Activated CD4-positive, alpha-beta memory T cell treated with anti-CD3 and anti-CD28 coated beads, Interleukin-2, amount 10 ng/mL, durations not matched to agents 7 days and 5 days (primary cell): ENCODE results near the gene SLC30A1. TPM values are rescaled to one million over a fixed set of nuclear protein-coding genes. Genes with fewer than 3 reads are reported as not detected.
"Not testable (repeated sequence)": the region's sequence is repeated elsewhere in the genome, so short reads cannot be mapped to it uniquely, and the experiment has no call there.

ENCODE experiments used
- CTCF ChIA-PET: fragments of 350-600 bp; sonication (Branson Sonifier 250); formaldehyde crosslinking; loops from one replicate; lab custom pipeline; 2021; ENCODE audit warnings: antibody characterized with exemption, inconsistent platforms; lab: Charles Lee
- POLR2A ChIA-PET: fragments of 350-600 bp; sonication (Branson Sonifier 250); formaldehyde crosslinking; loops from one replicate; lab custom pipeline; 2021; ENCODE audit warnings: antibody characterized with exemption; lab: Charles Lee
- DNase-seq: peaks from one replicate; pipeline ENCODE4 v3.0.0-alpha.2; 2020
- H3K27ac Mint-ChIP-seq: one replicate; pipeline ENCODE4 v1.8.0; 2021; ENCODE audit warnings: mild to moderate bottlenecking, mixed read lengths
- H3K27me3 Mint-ChIP-seq: one replicate; pipeline ENCODE4 v1.8.0; 2021; ENCODE audit warnings: mixed read lengths
- H3K36me3 Mint-ChIP-seq: one replicate; pipeline ENCODE4 v1.8.0; 2021; ENCODE audit warnings: low read depth, mixed read lengths
- H3K4me1 Mint-ChIP-seq: one replicate; pipeline ENCODE4 v1.8.0; 2021; ENCODE audit warnings: mixed read lengths
- H3K4me3 Mint-ChIP-seq: one replicate; pipeline ENCODE4 v1.8.0; 2021; ENCODE audit warnings: mild to moderate bottlenecking, mixed read lengths
- H3K9me3 Mint-ChIP-seq: one replicate; pipeline ENCODE4 v1.8.0; 2021; ENCODE audit warnings: mixed read lengths
- total RNA-seq, 2 experiments: library from RNA; stranded (reverse); gene quantifications; one replicate each; pipeline ENCODE4 v1.2.3, GENCODE V29; 2021

Gene SLC30A1
- total RNA-seq, 2 experiments from 2014 or later = 8.0 to 8.2 TPM

DNA sequence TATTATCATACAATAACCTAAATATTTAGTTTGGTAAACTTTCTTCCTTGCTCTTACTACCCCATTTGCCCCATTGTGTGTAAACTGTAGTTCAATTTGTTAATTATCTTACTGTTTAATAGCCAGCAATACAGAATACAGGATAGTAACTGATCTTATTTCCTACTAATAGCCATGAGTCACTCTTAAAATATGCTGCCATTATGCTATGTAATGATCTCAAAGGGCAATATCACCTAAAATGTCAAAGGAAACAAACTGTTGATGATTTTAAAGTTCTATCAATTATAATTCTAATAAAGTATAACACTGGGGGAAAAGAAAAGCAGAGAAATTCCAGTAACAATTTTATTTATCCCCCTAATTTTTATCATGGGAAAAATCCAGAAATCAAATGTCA is 4.3 kb downstream of the SLC30A1 start:
- Mint-ChIP-seq H3K4me1 (peaks cover 39% of the 10 kb centered on the region), H3K4me3 (no peak overlapping the region), H3K36me3 (peaks cover 16% of the 10 kb centered on the region), H3K9me3 (no peaks in the 10 kb centered on the region), H3K27ac (no peak overlapping the region), H3K27me3 (no peaks in the 10 kb centered on the region)
- POLR2A ChIA-PET = no interaction called here
- DNase-seq = no peak
- CTCF ChIA-PET = interaction anchor here (1.0 to 1.4 kb wide), 2 partner anchors 15 to 45 kb away, joined by 3 read pairs; no protein-coding TSS in a partner anchor

DNA sequence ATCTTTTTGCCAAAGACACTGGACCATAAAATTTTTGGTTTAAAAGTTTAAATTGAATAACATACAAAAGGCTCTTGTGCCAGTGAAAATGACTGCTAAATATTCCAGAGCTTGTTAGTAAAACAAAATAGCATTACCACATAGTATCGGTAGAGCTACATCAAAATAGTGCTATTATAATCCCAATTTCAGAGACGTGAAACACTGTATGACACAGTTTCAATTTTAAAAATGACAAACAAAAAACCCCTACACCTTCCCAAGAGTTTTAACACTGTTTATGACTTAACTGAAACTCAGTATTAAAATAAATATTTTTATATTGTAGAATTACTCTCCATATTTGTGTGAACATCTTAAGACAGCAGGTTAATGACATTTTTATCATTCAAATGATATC is 7.0 kb downstream of the SLC30A1 start:
- no peaks in the 10 kb centered on the region for H3K27me3 Mint-ChIP-seq
- no peak overlapping the region for H3K4me3 Mint-ChIP-seq
- ChIA-PET POLR2A (no interaction called here), CTCF (interaction anchor here (2.1 to 2.5 kb wide), 2 partner anchors 57 to 83 kb away, joined by 6 to 11 read pairs; no protein-coding TSS in a partner anchor)
- no peaks in the 10 kb centered on the region for H3K9me3 Mint-ChIP-seq
- peaks cover 16% of the 10 kb centered on the region for H3K36me3 Mint-ChIP-seq
- no peak for DNase-seq
- peaks cover 35% of the 10 kb centered on the region for H3K4me1 Mint-ChIP-seq
- H3K27ac Mint-ChIP-seq = no peak overlapping the region

DNA sequence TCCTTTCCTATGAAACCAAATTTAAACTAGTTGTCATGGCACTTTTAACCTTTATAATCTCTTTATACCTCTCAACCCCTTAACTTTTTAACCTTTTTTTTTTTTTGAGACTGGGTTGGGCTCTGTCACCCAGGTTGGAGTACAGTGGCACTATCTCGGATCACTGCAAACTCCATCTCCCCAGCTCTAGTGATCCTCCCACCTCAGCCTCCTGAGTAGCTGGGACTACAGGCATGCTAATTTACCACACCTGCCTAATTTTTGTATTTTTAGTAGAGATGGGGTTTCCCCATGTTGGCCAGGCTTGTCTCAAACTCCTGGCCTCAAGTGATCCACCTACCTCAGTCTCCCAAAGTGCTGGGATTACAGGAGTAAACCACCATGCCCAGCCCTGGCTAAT is 8.6 kb downstream of the SLC30A1 start:
- DNase-seq, H3K4me3 Mint-ChIP-seq, H3K27me3 Mint-ChIP-seq, CTCF ChIA-PET, H3K9me3 Mint-ChIP-seq, POLR2A ChIA-PET, H3K36me3 Mint-ChIP-seq, H3K27ac Mint-ChIP-seq: not testable (repeated sequence)
- peaks cover 29% of the 10 kb centered on the region for H3K4me1 Mint-ChIP-seq

DNA sequence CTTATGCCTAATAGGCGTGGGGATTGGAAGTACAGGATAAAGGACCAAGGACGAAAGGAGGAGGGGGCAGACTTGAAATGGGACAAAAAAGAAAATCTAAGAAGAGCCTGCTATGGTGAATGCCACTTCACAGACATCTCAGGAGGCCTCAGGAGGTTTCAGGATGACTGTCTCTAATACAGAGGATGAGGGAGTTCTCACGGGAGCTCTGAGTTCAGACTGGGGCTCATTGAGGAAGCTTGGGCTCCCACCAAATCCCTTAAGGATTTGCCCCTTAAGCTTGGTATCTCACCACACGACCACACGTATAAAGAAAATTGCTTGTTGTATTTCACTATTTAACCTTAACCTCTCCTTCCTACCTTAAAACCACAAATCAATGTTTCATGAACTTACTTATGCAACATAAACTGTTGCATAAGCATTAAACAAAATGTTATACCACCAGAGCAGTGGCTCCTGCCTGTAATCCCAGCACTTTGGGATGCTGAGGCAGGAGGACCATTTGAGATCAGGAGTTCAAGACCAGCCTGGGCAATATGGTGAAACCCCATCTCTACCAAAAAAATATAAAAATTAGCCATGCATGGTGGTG is 12.4 kb downstream of the SLC30A1 start:
- H3K4me3 Mint-ChIP-seq = no peak overlapping the region

DNA sequence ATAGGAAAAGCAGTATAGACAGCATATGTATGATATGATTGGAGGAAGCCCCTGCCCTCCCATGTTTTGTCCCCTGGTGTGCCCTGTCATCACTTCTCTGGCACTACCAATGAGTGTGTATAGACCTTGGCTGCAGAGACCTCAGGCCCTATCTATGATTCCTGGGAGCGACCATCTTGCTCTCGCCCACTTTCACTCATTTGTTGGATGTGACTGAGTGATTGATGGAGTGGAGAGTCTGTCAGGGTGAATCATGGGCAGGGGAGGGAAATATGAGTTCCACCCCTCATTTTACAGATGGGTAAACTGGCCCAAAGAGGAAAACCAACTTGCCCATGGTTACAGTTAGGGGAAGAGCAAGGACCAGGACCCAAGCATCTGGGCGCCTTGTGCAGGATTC is 14.9 kb downstream of the SLC30A1 start:
- Mint-ChIP-seq H3K27ac (no peak overlapping the region), H3K36me3 (no peaks in the 10 kb centered on the region), H3K4me3 (no peak overlapping the region), H3K9me3 (no peaks in the 10 kb centered on the region), H3K27me3 (no peaks in the 10 kb centered on the region), H3K4me1 (peaks cover 13% of the 10 kb centered on the region)
- CTCF ChIA-PET = no interaction called here
- POLR2A ChIA-PET = no interaction called here
- DNase-seq = no peak

More for the DNA sequence above, 12.4 kb downstream of the SLC30A1 start:
- CTCF ChIA-PET = no interaction called here
- Mint-ChIP-seq H3K4me1 (peaks cover 18% of the 10 kb centered on the region), H3K9me3 (no peaks in the 10 kb centered on the region), H3K27me3 (no peaks in the 10 kb centered on the region), H3K36me3 (no peaks in the 10 kb centered on the region), H3K27ac (no peak overlapping the region)
- POLR2A ChIA-PET = no interaction called here
- DNase-seq = no peak

DNA sequence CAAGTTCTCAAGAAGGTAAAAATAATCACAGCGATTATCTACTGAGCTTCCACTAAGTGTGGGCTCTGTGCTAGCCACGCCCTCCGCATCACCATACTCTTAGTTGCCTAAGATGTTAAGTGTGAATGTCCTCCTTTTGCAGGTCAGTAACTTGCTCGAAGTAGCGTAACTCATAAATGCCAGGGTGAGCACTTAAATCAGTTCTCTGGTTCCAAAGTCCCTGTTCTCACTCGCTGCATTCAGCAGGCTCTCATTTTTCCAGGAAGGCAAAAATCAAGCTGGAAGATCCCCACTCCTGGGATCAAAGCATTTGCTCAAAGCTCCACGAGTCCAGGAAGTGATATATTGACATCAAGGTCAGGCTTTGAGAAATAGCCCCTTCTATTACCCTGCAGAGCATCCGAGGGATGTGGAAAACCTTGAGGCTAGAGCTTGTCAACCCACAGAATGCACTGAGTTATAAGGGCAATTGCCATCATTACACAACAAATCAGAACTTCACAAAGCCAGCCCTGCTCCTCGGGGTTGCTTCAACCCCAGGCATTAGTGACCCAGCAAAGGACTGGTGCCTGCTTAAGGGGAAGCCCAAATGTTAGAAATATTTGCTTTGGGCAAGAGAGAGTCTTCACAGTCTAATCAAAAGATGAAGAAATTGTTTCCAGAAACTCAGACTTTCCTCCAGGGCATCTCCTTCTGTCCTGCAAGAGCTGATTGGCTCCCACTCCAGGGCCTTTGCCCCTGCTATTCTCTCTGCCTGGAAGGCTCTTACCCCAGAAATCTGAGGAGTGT is 19.5 kb downstream of the SLC30A1 start:
- H3K27ac Mint-ChIP-seq = no peak overlapping the region
- CTCF ChIA-PET = interaction anchor here (0.5 to 1.0 kb wide), 2 partner anchors 15 to 989 kb away, joined by 3 read pairs; no protein-coding TSS in a partner anchor
- H3K4me3 Mint-ChIP-seq = no peak overlapping the region
- no peaks in the 10 kb centered on the region for H3K36me3 Mint-ChIP-seq
- H3K4me1 Mint-ChIP-seq = no peaks in the 10 kb centered on the region
- POLR2A ChIA-PET = no interaction called here
- no peaks in the 10 kb centered on the region for H3K9me3 Mint-ChIP-seq
- peaks cover under 1% of the 10 kb centered on the region for H3K27me3 Mint-ChIP-seq
- no peak for DNase-seq

DNA sequence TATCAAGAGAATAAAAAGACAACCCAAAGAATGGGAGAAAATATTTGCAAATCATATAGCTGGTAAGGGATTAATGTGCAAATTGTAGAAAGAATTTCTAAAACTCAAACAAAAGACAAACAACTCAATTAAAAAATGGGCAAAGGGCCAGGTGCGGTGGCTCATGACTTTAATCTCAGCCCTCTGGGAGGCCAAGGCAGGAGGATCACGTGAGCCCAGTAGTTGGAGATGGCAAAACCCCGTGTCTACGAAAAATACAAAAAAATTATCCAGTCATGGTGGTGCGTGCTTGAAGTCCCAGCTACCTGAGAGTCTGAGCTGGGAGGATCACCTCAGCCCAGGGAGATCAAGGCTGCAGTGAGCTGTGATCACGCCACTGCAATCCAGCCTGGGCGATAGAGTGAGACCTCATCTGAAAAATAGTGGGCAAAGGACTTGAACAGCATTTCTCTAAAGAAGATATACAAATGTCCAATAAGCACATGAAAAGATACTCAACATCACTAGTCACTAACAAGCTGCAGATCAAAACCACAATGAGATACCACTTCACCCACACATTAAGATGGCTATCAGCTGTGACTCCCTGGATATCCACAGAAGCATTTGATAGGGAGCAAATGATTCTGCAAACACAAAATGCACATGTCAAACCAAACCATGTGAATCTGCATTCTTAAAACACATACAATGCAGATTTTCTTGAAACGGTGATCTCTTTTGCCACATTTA is 20.9 kb downstream of the SLC30A1 start:
- ChIA-PET POLR2A (no interaction called here), CTCF (interaction anchor here (0.7 to 1.2 kb wide), 3 partner anchors 17 to 49 kb away, joined by 3 read pairs; no protein-coding TSS in a partner anchor)
- no peak for DNase-seq

DNA sequence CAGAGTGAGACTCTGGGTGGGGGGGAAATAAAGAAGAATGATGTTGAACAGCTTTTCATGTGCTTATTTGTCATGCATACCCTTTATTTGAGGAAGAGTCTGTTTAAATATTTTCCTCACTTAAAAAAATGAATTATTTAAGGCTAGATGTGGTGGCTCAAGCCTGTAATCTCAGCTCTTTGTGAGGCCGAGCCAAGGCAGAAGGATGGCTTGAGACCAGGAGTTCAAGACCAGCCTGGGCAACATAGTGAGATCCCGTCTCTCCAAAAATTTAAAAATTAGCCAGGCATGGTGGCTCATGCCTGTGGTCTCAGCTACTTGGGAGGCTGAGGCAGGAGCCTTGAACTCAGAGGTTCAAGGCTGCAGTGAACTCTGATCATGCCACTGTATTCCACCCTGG is 25.4 kb downstream of the SLC30A1 start:
- no peaks in the 10 kb centered on the region for H3K36me3 Mint-ChIP-seq
- POLR2A ChIA-PET = no interaction called here
- CTCF ChIA-PET = interaction anchor here (1.3 kb wide), 1 partner anchor 101 kb away, joined by 4 read pairs; no protein-coding TSS in a partner anchor
- no peak overlapping the region for H3K4me3 Mint-ChIP-seq
- no peak overlapping the region for H3K27ac Mint-ChIP-seq
- no peak for DNase-seq
- peaks cover 5% of the 10 kb centered on the region for H3K27me3 Mint-ChIP-seq
- H3K9me3 Mint-ChIP-seq = no peaks in the 10 kb centered on the region
- H3K4me1 Mint-ChIP-seq = no peaks in the 10 kb centered on the region

More for the DNA sequence above, 20.9 kb downstream of the SLC30A1 start:
- Mint-ChIP-seq H3K27ac (no peak overlapping the region), H3K9me3 (no peaks in the 10 kb centered on the region), H3K4me3 (no peak overlapping the region), H3K27me3 (peaks cover 4% of the 10 kb centered on the region), H3K36me3 (no peaks in the 10 kb centered on the region), H3K4me1 (no peaks in the 10 kb centered on the region)

DNA sequence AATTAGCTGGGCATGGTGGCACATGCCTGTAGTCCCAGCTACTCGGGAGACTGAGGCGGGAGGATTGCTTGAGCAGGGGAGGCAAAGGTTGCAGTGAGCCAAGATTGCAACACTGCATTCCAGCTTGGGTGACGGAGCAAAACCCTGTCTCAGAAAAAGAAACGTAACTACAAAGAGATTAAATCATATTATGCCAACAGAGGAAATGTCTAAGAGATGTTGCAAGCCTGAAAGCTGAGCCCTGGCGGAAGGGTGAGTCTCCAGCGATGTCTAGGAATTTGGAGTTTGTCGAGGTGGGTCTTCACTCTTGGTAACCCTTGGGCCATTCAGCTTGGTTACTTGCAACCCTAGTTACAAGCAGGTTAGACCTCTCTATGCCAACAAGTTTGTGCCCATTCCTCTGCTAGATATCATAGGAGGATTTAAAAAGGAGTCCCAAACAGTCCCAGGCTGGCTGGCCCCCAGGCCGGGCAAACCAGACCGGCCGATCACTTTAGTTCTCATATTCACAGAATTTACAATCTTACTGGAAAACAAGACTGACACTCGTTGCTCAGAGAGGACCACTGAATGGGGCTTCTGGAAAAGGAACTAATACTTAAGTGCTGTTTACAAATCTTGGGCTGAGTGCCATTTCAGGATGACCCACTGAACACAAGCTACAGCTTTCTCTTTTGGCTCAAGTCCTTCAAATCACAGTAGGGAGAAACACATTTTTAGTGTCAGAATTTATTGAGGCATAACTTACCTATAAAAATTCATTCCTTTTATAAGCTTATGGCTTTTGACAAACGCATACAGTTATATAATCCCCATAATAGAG is 27.1 kb downstream of the SLC30A1 start:
- no peak for DNase-seq
- Mint-ChIP-seq H3K27me3 (peaks cover 5% of the 10 kb centered on the region), H3K27ac (no peak overlapping the region), H3K36me3 (no peaks in the 10 kb centered on the region), H3K4me3 (no peak overlapping the region), H3K4me1 (no peaks in the 10 kb centered on the region), H3K9me3 (no peaks in the 10 kb centered on the region)
- CTCF ChIA-PET = no interaction called here
- POLR2A ChIA-PET = no interaction called here

DNA sequence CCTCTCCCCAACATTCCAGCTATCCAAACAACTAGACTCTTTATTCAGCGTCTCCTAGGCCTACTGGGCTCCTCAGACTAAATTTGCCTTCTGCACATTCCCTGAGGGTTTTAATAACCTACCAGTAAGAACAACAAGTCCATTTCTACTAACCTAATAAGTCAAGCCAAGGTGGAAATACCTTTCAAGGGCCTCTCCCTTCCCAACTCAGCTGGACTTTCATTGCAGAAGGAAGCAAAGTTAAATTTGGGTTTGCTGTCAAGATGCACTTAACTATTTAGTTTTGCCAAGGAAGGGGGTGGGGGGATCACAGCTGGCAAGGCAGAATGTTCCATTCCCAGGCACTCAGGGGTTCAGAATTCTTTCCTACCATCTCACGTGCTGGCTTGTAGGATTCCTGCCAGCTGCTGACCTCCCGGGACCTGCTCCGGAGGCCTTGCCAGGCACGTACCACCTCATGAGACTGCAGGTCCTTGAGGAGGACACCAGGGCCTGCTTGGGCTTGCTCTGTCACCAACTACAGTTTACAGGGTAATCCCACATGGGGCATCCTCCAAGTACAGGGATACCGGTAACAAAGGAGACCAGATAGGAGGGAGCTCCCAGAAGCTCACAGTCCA is 29.8 kb downstream of the SLC30A1 start:
- DNase-seq = no peak
- Mint-ChIP-seq H3K9me3 (no peaks in the 10 kb centered on the region), H3K4me3 (no peak overlapping the region), H3K27me3 (peaks cover 5% of the 10 kb centered on the region), H3K4me1 (no peaks in the 10 kb centered on the region), H3K27ac (no peak overlapping the region), H3K36me3 (no peaks in the 10 kb centered on the region)
- ChIA-PET POLR2A (no interaction called here), CTCF (interaction anchor here (1.0 kb wide), 2 partner anchors 34 to 46 kb away, joined by 3 to 4 read pairs; no protein-coding TSS in a partner anchor)

DNA sequence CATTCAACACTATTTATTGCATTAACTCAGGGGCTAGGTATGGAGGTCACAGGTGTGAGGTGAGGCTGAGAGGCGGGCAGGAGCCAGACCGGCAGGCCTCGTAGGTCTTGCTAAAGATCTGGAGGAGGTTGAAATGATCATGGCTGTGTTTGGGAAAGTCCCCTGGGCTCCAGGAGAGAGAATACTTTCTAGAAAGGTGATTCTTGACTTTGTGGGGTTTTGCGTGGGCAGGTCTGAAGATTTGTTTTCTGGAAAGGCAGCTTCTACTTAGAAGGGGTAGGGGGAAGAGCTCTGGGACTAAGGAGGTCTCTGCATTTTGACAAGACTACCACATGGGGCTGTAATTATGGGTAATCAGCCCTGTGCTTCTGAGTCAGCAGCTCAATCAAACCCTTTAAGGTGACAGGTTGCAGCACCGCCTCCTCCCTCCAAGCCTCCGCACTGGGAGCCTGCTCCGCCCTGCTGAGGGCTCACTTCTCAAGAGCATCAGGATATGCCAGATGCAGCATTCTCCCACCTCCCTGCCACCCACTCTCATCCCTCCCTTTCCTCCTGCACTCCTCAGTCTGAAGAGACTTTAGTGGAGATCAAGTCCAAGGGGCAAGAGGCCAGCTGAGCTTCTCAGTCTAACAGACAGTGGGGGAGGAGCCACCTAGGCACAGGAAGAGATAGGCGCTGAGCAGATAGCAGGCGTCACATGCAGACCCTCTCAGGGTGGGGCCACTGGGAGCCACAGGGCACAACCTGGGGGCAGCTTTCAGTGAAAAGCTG is 30.5 kb downstream of the SLC30A1 start:
- Mint-ChIP-seq H3K9me3 (no peaks in the 10 kb centered on the region), H3K27ac (no peak overlapping the region), H3K36me3 (no peaks in the 10 kb centered on the region), H3K4me1 (no peaks in the 10 kb centered on the region), H3K27me3 (peaks cover 4% of the 10 kb centered on the region), H3K4me3 (no peak overlapping the region)
- DNase-seq = no peak
- ChIA-PET CTCF (interaction anchor here (1.0 kb wide), 1 partner anchor 45 kb away, joined by 3 read pairs; no protein-coding TSS in a partner anchor), POLR2A (no interaction called here)
